Stomach (tissue), 4 donors: Measurements from ENCODE around the gene FBXL7.

Experiments
- CTCF ChIP-seq, 7 experiments: fragments of 450-650 bp in 4 of 7; fragments of 200-600 bp in 3 of 7; sonication (generic) in 3 of 7; IDR thresholded peaks; one replicate each; pipeline ENCODE4 v1.5.1; 2016 to 2019; ENCODE audit warnings: antibody characterized with exemption in 7 of 7, control low read depth in 2 of 7, mild to moderate bottlenecking in 1 of 7
- EP300 ChIP-seq: sonication (generic); formaldehyde crosslinking; IDR thresholded peaks from one replicate; pipeline ENCODE4 v1.6.1; 2017; ENCODE audit warnings: antibody characterized with exemption
- POLR2A ChIP-seq, 4 donors: fragments of 450-650 bp; IDR thresholded peaks; one replicate each; pipeline ENCODE4 v1.6.1; 2016; ENCODE audit warnings: antibody characterized with exemption in 4 of 4, control low read depth in 2 of 4, mild to moderate bottlenecking in 1 of 4, moderate library complexity in 1 of 4
- POLR2AphosphoS5 ChIP-seq, 3 donors: sonication (generic); formaldehyde crosslinking; IDR thresholded peaks; one replicate each; pipeline ENCODE4 v1.6.1; 2016; ENCODE audit warnings: antibody characterized with exemption in 3 of 3

DNA sequence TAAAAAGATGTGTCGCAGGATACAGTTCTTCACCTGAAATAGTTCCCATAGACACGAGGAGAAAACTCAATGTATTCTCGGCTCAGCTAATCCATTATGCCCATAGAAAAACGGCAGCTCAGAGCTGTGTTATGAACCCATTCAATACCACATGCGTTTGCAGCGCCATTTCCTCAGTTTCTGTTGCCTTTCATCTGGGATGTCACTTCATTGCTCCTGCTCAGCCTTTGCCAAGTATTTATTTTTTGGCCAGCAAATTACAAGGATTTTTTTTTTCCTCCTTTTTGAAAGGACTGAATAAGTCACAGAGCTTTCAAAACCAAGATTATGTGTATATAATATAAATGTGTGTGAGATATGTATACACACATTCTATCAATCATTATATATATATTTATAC lies 398.7 kb downstream of the FBXL7 start:
- TF ChIP-seq CTCF (IDR thresholded peaks at IDR 0.05) (no peak), POLR2AphosphoS5 (IDR thresholded peaks at IDR 0.05) (no peak), EP300 (no peak), POLR2A (IDR thresholded peaks at IDR 0.05) (no peak)
